RWPE2 (cell line): Measurements from ENCODE around the gene ZFAND3.

Source experiments
- ATAC-seq: fragments of 200-7000 bp; cut with Tn5 transposase; 3 replicates; pipeline ENCODE4 v1.9.1; 2021; ENCODE audit warnings: low read depth
- DNase-seq: peaks from one replicate; pipeline ENCODE4 v3.0.0-alpha.2; 2020; ENCODE audit warnings: low spot score
- H3K27ac ChIP-seq: fragments of 450-650 bp; 2 replicates; pipeline ENCODE4 v1.5.1; 2017; ENCODE audit warnings: mild to moderate bottlenecking; ENCODE audit not compliant: poor library complexity, severe bottlenecking
- H3K27me3 ChIP-seq: fragments of 250-450 bp; sonication (Bioruptor Pico); 2 replicates; pipeline ENCODE4 v1.5.1; 2021; ENCODE audit warnings: mild to moderate bottlenecking, moderate library complexity; ENCODE audit not compliant: insufficient read depth, poor library complexity, severe bottlenecking
- H3K36me3 ChIP-seq: fragments of 250-450 bp; sonication (Bioruptor Pico); 2 replicates; pipeline ENCODE4 v1.5.1; 2020; ENCODE audit warnings: low read depth, mild to moderate bottlenecking, moderate library complexity
- H3K4me1 ChIP-seq: fragments of 250-450 bp; sonication (Bioruptor Pico); 2 replicates; pipeline ENCODE4 v1.5.1; 2021; ENCODE audit warnings: mild to moderate bottlenecking, moderate library complexity; ENCODE audit not compliant: insufficient read depth, poor library complexity, severe bottlenecking
- H3K4me3 ChIP-seq: fragments of 250-450 bp; sonication (Bioruptor Pico); 2 replicates; pipeline ENCODE4 v1.5.1; 2021; ENCODE audit warnings: mild to moderate bottlenecking, moderate library complexity; ENCODE audit not compliant: severe bottlenecking
- H3K9me3 ChIP-seq: fragments of 250-450 bp; sonication (Bioruptor Pico); 2 replicates; pipeline ENCODE4 v1.5.1; 2021; ENCODE audit warnings: mild to moderate bottlenecking, moderate library complexity; ENCODE audit not compliant: severe bottlenecking
- TF ChIP-seq, protein P1 (sequence below): fragments of 450-650 bp; IDR thresholded peaks from one replicate; pipeline ENCODE4 v1.5.1; 2017; ENCODE audit warnings: mild to moderate bottlenecking, moderate library complexity; ENCODE audit not compliant: poor library complexity, severe bottlenecking

The ZFAND3 gene

DNA sequence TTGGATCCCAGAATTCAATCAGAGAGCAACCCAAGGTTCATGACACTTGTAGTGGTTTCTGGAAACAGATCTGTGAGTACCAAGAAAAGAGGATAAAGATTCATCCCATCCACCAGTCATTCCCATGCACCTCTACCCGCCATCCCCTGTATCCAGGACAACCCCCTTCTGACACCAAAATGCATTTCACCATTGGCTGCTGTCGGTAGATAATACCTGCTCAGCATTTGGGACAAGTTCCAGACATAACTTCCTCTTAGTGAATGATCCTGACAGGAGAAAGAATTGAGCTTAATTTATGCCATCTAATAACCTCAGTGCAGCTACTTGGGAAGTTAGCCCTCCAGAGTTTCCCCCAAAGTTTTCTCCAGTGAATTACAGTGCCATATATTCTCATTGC lies 329.1 kb downstream of the ZFAND3 start:
- DNase-seq = no peak
- no peaks in the 10 kb centered on the region for H3K4me1 ChIP-seq
- TF ChIP-seq, protein P1, sequence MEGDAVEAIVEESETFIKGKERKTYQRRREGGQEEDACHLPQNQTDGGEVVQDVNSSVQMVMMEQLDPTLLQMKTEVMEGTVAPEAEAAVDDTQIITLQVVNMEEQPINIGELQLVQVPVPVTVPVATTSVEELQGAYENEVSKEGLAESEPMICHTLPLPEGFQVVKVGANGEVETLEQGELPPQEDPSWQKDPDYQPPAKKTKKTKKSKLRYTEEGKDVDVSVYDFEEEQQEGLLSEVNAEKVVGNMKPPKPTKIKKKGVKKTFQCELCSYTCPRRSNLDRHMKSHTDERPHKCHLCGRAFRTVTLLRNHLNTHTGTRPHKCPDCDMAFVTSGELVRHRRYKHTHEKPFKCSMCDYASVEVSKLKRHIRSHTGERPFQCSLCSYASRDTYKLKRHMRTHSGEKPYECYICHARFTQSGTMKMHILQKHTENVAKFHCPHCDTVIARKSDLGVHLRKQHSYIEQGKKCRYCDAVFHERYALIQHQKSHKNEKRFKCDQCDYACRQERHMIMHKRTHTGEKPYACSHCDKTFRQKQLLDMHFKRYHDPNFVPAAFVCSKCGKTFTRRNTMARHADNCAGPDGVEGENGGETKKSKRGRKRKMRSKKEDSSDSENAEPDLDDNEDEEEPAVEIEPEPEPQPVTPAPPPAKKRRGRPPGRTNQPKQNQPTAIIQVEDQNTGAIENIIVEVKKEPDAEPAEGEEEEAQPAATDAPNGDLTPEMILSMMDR = no peak
- H3K9me3 ChIP-seq = no peaks in the 10 kb centered on the region
- no peak overlapping the region for H3K27ac ChIP-seq
- no peak overlapping the region for H3K4me3 ChIP-seq
- no peak for ATAC-seq
- H3K36me3 ChIP-seq = no peaks in the 10 kb centered on the region; the same call in 1 of the 2 replicates
- H3K27me3 ChIP-seq = no peaks in the 10 kb centered on the region

DNA sequence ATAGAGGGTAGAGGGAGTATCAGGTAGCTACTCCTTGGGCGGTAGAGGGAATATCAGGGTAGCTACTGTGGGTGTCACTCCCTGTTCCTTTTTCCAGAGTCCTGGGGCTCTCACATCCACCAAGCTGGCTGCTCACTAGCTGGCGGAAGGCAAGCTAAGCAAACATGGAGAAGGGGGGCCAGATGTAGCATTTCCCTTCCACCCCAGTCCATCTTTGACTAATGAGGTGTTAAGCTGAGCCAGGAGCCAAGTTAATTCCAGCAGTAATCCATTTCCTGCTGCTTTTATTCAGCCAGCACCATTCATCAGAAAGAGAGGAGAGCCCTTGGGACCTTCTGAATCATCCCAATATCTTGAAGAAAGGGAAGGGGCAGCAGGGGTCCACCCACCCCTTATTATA lies 330.0 kb downstream of the ZFAND3 start:
- no peaks in the 10 kb centered on the region; the same call in 1 of the 2 replicates for H3K36me3 ChIP-seq
- H3K9me3 ChIP-seq = no peaks in the 10 kb centered on the region
- TF ChIP-seq, protein P1 = no peak
- H3K27ac ChIP-seq = no peak overlapping the region
- DNase-seq = no peak
- no peak for ATAC-seq
- H3K4me1 ChIP-seq = no peaks in the 10 kb centered on the region
- H3K27me3 ChIP-seq = no peaks in the 10 kb centered on the region
- no peak overlapping the region for H3K4me3 ChIP-seq

DNA sequence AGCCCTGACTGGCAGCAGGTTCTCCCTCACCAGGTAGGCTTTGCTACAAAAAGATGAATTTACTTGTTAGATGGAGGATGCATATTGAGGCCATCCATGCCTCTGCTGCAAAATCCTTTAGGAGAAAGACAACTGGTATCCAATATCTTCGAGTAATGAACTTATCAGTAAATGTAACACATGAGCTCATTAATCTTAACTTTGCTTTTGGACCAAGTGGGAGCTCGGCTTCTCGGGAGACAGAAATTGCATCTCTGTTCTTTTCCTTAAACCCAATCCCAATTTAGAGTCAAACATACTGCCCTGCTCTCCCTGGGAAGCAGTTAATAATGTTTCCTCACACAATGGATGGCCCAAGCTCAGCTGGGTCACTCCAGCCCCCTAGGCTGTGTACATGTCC lies 330.5 kb downstream of the ZFAND3 start:
- DNase-seq = no peak
- H3K4me3 ChIP-seq = no peak overlapping the region
- ATAC-seq = no peak
- no peaks in the 10 kb centered on the region for H3K9me3 ChIP-seq
- no peaks in the 10 kb centered on the region; the same call in 1 of the 2 replicates for H3K36me3 ChIP-seq
- TF ChIP-seq, protein P1 = no peak
- H3K27me3 ChIP-seq = no peaks in the 10 kb centered on the region
- H3K27ac ChIP-seq = no peak overlapping the region
- H3K4me1 ChIP-seq = no peaks in the 10 kb centered on the region

DNA sequence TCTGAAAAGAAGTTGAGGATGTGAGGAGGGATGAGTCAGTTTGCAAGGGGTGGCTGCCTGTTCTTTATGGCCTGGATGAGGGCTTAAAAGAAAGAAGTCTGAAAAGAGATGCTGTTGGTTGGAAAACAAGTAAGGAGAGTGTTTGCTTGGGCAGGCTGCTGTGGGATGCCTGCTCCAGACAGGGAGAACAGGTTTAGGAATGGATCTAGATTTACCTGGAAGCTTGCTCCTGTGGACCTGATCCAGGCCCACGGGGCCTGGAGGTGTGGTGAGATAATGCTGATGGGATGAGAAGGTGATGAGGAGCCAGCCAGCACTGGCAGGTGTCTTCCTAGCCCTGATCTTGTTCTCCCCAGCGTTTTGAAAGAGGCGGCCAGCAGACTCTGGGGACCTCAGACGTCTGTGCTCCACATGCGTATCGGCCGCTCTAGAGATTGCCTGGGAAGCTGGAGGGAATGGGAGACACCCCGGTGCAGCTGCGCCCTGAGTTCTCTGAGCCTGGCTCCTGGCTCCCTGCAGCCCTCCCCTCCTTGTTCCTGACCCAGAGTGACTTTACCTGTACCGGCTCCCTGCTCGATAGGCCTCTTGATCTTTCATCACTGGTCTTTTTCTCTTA lies 331.3 kb downstream of the ZFAND3 start:
- TF ChIP-seq, protein P1 = no peak
- Histone ChIP-seq H3K9me3 (no peaks in the 10 kb centered on the region), H3K27me3 (no peaks in the 10 kb centered on the region), H3K4me3 (no peak overlapping the region), H3K27ac (no peak overlapping the region), H3K36me3 (no peaks in the 10 kb centered on the region; the same call in 1 of the 2 replicates), H3K4me1 (peaks cover 3% of the 10 kb centered on the region)
- DNase-seq = no peak
- no peak for ATAC-seq
